ENCODE measurements around the gene LDLRAD3. TPM values are rescaled to one million over a fixed set of nuclear protein-coding genes. Genes with fewer than 3 reads are reported as not detected.

The LDLRAD3 gene
- total RNA-seq, 4 donors from 2014 or later: 19.4 to 49.5 (median 31.0) TPM

GRCh38 chr11:36135076-36135475, 191.2 kb downstream of the LDLRAD3 start:
- H3K27me3 ChIP-seq: no peaks in the 10 kb centered on the region
- no peak for DNase-seq (ENCODE audit: low spot score in 2 of 2)
- no peak overlapping the region for H3K27ac ChIP-seq
- H3K4me1 ChIP-seq: peaks cover 0 to 18% (median 0%) of the 10 kb centered on the region in 4 donors
- H3K4me3 ChIP-seq: no peak overlapping the region
- TF ChIP-seq POLR2A (IDR thresholded peaks at IDR 0.05) (no peak), EP300 (IDR thresholded peaks at IDR 0.05) (no peak), CTCF (IDR thresholded peaks at IDR 0.05) (no peak)
- H3K9me3 ChIP-seq: no peaks in the 10 kb centered on the region
- peaks cover 0 to 9% (median 0%) of the 10 kb centered on the region in 3 donors for H3K36me3 ChIP-seq
- 13 to 43% methylated on average over 2 of the region's 2 CpGs for WGBS, 2 donors

GRCh38 chr11:36139767-36140166, 195.9 kb downstream of the LDLRAD3 start:
- H3K27me3 ChIP-seq: no peaks in the 10 kb centered on the region
- DNase-seq (ENCODE audit: low spot score in 2 of 2): no peak
- no peak for TF ChIP-seq POLR2A (IDR thresholded peaks at IDR 0.05)
- no peak for TF ChIP-seq CTCF (IDR thresholded peaks at IDR 0.05)
- no peak for TF ChIP-seq EP300 (IDR thresholded peaks at IDR 0.05)
- peaks cover 0 to 17% (median 0%) of the 10 kb centered on the region in 3 donors for H3K36me3 ChIP-seq
- WGBS, 2 donors: 82 to 91% methylated on average over 3 of the region's 3 CpGs
- H3K9me3 ChIP-seq: no peaks in the 10 kb centered on the region
- H3K4me3 ChIP-seq: no peak overlapping the region
- H3K4me1 ChIP-seq: peaks cover 0 to 6% (median 0%) of the 10 kb centered on the region in 4 donors
- H3K27ac ChIP-seq: no peak overlapping the region

GRCh38 chr11:36141196-36141953, 197.5 kb downstream of the LDLRAD3 start:
- Histone ChIP-seq H3K27ac (no peak overlapping the region), H3K4me1 (no peaks in the 10 kb centered on the region), H3K4me3 (no peak overlapping the region), H3K27me3 (no peaks in the 10 kb centered on the region), H3K9me3 (no peaks in the 10 kb centered on the region), H3K36me3 (peaks cover 0 to 15% (median 0%) of the 10 kb centered on the region in 3 donors)
- no peak for TF ChIP-seq EP300 (IDR thresholded peaks at IDR 0.05)
- no peak for TF ChIP-seq CTCF (IDR thresholded peaks at IDR 0.05)
- TF ChIP-seq POLR2A (IDR thresholded peaks at IDR 0.05): no peak
- 69 to 73% methylated on average over 12 of the region's 12 CpGs for WGBS, 2 donors
- DNase-seq (ENCODE audit: low spot score in 2 of 2): no peak

- Histone ChIP-seq H3K27me3 (no peaks in the 10 kb centered on the region), H3K27ac (no peak overlapping the region), H3K9me3 (no peaks in the 10 kb centered on the region), H3K4me3 (no peak overlapping the region), H3K4me1 (no peaks in the 10 kb centered on the region), H3K36me3 (peaks cover 0 to 9% (median 0%) of the 10 kb centered on the region in 3 donors)
- DNase-seq (ENCODE audit: low spot score in 2 of 2): no peak
- WGBS, 2 donors: 79 to 97% methylated on average over 2 of the region's 2 CpGs
- TF ChIP-seq CTCF (IDR thresholded peaks at IDR 0.05): no peak
- no peak for TF ChIP-seq POLR2A (IDR thresholded peaks at IDR 0.05)
- no peak for TF ChIP-seq EP300 (IDR thresholded peaks at IDR 0.05)
Measured at GRCh38 chr11:36141956-36142355, 198.1 kb downstream of the LDLRAD3 start.

GRCh38 chr11:36142439-36142838, 198.6 kb downstream of the LDLRAD3 start:
- 57 to 67% methylated on average over 8 of the region's 8 CpGs for WGBS, 2 donors
- no peak for DNase-seq (ENCODE audit: low spot score in 2 of 2)
- H3K27ac ChIP-seq: no peak overlapping the region

More at GRCh38 chr11:36142439-36142838, 198.6 kb downstream of the LDLRAD3 start:
- H3K27me3 ChIP-seq: no peaks in the 10 kb centered on the region
- H3K36me3 ChIP-seq: peaks cover 0 to 8% (median 0%) of the 10 kb centered on the region in 3 donors
- no peaks in the 10 kb centered on the region for H3K9me3 ChIP-seq
- no peak overlapping the region for H3K4me3 ChIP-seq
- TF ChIP-seq POLR2A (IDR thresholded peaks at IDR 0.05) (no peak), EP300 (IDR thresholded peaks at IDR 0.05) (no peak), CTCF (IDR thresholded peaks at IDR 0.05) (no peak)
- H3K4me1 ChIP-seq: no peaks in the 10 kb centered on the region
